HG02588 (cell line): Measurements from ENCODE around the gene ZFP30.

Source experiments
- ATAC-seq: cut with Tn5 transposase; IDR thresholded peaks from one replicate; pipeline ENCODE4 v1.9.1; 2021; ENCODE audit warnings: mild to moderate bottlenecking, moderate library complexity; ENCODE audit not compliant: unreplicated experiment

ZFP30 gene

GRCh38 chr19:37564624-37565369, 90.5 kb downstream of the ZFP30 start:
- ATAC-seq, result no peak
